Measurements from ENCODE around the gene SLC4A11.
A peak's percentile ranks its signal among the peaks of the same experiment; 100 is the strongest.

Gene SLC4A11

DNA sequence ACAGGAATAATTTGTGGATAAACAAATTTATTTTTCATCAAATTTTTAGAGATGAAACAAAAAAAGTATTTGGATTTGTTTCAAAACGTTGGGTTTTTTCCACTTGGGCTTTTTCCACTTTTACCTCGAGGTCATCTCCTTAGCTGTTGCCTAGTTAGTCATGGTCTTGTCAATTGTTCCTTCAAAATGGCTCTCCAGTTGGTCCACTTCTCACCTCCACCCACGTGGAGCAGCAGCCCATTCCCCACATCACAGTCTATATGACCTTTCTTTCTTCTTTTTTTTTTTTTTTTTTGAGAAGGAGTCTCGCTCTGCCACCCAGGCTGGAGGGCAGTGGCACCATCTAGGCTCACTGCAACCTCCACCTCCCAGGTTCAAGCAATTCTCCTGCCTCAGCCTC is 6.7 kb upstream of the SLC4A11 start:
- DNase-seq: no peak

DNA sequence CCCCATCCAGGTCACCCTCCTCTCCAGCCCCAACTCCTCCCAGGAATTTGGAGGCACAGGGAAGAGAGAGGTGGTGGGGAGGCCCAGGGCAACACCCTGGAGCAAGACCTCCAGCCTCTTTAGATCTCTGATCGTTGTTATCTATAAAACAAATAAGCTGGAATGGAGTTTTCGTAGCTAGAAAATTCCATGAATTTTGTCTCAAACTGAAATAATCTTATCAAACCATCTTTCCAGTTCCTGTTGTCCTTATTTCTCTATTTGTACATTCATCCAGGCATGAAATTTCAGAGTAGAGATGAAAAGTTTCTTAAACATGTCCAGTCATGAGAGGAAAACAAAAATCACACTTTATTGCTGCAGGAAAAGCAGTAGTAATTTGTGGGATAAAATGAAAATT is 6.2 kb upstream of the SLC4A11 start:
- no peak for DNase-seq

DNA sequence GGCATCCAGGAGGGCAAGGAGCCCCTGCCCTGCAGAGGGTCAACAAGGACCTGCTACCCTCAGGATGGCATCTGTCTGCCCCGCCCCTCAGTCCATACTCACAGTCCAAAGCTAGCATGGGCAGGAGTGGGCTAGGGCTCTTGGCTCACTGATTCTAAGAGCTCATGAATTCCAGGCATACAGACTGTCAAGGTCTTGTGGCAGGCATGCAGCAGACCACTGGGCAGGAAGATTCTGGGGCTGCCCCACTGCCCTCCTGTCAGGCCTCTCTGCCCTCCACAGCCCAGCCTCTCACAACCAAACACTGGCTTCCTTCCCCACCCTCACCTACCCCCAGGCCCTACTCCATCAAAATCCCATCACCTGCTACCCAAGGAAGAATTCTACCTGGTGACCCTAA is 5.6 kb upstream of the SLC4A11 start:
- no peak for DNase-seq

DNA sequence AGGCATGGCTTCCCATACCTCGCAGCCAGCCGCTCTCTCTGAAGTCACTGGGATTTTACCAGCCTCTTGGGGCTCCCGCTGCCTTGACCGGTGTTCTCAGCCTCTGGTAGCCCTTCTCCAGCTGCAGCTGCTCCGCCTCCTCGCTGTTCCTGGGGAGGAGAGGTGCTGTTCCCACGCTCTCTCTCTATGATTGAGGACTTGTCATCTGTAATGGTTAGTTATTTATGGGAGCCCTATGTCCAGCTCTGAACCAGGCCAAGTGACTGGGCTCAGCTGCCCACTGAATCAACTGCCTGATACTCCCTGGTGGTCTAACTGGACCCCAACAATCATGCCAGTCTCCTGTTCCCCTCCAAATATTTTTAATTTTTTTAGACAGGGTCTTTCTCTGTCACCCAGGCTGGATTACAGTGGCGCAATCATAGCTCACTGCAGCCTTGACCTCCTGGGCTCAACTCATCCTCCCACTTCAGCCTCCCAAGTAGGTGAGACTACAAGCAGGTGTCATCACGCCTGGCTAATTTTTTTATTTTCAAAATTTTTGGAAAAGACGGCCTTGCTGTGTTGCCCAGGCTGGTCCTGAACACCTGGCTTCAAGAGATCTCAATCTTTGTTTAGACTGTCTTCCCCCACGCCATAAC is 4.8 kb upstream of the SLC4A11 start:
- no peak for DNase-seq

DNA sequence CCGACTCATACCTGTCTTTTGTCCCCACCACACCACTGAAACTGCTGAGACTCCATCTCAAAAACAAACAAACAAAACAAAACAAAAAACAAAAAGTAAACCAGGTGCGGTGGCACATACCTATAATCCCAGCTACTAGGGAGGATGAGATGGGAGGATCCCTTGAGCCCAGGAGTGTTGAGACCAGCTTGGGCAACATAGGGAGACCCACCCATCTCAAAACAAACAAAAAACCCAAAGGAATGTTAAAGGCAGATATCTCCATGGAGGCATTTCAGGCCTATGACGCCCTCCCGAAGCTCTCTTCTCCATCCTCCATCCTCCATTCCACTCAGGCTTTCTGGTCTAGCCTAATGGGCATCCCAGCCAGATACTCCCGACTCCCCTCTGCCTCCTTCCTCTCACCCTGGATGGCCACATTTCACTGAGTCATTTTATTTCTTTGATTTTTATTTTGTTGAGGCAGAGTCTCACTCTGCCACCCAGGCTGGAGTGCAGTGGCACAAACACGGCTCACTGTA is 3.2 kb upstream of the SLC4A11 start:
- DNase-seq: no peak

DNA sequence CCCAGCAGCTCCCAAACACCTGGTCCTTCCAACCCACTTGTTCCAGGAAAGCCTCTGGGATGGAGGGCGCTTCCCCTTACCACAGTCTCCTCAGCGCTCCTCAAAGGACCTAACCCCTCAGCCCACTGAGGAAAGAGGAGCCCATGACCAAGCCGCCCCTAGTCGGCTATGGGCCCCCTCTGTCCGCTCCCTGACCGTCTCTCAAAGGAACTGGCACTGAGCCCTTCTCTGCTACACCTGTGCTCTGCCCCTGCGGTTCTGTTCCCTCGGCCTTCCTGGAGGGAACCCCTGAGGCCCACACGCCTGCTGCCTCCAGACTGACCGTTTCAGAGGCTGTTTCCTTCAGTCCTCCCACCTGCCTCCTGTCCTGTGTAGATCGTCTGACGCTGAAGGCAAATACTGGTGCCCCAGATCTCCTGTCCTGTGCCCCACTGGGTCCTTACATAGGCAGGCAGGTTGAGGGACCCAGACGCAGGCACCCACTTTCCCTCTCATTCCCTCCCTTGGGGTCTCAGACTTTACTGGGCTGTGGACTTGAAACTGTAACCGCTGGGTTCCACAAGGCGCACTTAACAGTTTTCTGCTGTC is 1.9 kb upstream of the SLC4A11 start:
- DNase-seq: no peak

DNA sequence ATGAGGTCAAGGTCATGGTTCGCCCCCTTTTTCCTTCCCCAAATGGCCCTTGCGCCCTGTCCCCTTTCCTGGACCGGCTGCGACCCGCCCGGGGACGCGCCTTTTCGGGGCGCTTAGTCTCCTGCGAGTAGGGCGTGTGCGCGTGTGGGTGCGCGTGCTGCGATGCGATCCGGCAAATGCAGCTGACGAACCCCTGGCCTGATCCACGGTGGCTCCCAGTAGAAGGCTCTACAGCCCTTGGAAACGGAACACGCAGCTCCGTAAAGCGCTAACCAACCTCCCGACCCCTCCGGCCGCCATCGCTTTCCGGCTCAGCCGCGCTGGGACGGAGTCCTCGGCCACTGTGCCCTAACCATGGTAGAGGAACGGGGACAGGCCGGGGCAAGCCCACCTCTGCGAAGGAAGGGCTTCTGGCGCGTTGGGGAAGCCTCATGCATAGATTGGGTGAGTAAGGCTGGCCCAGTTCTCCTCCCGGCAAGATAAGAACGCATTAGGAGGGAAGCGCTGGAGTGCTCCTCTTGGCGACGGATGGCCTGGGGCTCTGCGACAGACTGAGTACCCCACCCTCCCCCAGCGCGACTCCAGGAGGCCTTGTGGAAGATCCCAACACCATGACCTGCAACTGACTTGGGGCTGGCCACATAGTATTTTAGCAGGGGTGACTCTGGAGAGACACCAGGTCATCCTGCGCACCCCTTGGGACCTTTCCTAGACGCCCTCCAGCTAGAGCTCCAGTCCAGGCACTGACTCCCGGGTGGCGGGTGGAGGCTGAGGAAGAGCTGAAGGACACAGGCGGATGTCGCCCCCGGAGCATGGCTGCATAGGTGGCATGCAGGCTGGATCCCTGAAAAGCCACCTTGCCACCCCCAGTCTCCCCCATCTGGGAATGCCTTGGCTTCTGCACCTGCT is 1.1 kb upstream of the SLC4A11 start:
- DNase-seq: peak; percentile 13 to 14

DNA sequence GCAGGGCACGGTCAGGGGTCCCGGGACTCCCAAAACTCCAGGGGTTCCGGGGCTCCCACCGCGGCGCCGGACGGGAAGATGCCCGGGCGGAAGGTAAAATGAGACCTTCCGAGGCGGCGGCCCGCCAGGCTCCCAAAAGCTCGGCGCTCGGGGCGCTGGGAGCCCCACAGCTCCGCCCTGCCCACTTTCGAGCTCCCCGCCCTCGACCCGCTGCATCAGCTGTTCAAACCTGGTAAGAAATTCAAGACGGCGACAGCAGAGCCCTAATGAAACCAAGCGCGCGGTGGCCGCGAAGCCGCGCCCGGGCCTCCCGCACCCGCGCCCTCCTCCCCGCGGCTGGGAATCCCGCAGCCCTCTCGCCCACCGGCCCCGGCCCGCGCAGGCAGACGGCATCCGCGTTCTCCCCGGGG is 369 bp downstream of the SLC4A11 start:
- peak; percentile 51 to 64 for DNase-seq

DNA sequence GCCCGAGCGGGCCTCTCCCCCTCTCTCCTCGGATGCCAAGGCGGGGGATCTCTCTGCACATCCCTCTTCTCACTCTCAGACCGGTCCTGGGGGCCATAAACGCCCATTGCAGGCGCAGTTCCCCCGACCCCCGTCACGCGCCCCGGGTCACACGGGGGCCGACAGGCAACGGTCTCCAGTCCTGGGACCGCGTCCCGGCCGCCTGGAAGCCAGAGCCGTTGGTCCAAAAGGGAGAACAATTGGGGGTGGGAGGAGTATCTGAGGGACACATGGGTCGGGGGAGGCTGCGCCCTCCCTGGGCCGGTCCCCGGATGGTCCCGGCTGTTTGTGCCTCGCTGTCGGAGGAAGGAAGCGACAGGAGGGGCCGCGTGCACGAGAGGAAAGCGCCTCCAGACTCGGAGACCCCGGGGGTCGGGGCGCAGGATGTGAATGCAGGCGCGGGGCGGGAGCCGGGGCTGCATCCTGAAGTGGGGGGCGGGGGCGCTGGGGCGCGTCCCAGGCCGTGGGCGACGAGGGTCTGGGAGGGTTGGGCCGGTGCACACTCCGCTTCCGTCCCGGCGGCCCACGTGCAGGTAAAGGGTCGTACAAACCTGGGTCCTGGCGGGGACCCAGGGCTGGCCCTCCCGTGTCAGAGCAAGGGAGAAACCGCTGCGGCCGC is 903 bp downstream of the SLC4A11 start:
- DNase-seq: peak in 1 of 2 experiments; percentile 21

DNA sequence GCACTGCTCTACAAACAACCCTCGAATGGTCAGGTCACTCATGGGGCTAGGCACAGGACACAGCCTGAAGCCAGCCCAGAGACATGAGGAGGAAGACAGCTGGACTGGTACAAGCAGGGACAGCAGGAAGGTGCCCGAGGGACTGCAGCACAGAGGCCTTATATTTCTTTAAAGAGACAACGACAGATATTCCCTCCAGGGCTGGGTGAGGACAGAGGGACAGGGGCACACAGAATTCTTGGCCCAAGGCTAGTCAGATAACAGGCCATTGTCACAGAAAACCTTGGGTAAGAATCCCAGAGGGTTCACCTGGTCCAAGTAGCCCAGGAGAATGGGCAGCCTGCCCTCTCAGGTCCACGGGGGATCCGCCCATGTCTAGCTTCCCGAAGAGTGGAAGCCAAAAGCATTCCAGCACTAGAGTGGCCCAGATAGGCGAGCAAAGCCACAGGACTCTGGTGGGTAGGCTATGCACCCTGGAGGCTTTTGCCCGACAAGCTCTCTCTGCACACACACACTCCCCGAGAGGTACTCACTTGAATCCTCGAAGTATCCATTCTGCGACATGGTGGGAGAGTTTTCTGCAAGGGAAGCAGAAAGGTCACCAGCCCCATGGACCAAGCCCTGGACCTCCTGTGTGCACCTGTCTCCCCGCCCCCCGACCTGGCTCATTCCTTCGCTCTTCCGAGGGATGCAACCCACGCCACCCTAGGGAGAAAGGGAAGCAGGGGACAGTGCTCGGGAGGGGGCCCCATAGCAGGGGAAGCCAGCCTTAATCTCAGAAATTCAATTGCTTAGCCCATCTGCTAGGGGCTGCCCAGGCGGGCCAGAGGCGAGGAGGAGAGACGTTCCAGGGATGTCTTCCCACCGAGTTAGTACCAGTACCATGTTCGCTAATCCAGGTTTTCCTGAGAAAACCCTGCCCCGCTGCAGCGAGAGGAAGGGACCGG is 1.7 kb downstream of the SLC4A11 start:
- DNase-seq: no peak

DNA sequence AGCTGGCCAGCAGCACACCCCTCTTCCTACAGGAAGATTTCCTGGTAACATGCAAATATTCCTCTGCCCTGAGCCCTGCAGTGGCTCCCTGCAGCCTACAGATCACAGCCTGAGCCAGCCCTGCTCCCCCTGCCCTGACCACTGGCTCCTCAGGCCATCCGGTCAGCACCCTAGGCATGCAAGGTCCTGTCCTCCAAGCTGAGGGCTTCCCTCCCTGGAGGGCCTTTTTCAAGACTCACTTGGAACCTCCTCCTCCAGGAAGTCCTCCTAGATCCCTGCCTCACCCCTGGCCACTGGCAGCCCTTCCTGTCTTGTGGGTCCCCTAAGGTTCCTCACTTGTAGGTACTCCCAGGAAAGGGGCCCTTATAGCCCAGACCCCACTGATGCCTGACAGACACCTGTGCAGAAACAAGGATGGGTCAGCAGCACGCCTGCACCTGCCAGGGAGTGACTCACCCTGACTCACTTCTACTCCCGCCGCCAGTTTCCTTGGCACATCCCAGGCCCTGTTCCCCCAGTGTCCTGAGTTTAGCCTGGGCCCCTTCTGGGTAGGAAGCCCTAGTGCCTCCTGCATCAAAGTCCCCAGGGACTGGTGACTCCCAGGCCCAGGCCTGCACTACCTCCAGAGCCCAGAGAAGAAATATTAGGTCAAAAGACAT is 3.2 kb downstream of the SLC4A11 start:
- no peak for DNase-seq

DNA sequence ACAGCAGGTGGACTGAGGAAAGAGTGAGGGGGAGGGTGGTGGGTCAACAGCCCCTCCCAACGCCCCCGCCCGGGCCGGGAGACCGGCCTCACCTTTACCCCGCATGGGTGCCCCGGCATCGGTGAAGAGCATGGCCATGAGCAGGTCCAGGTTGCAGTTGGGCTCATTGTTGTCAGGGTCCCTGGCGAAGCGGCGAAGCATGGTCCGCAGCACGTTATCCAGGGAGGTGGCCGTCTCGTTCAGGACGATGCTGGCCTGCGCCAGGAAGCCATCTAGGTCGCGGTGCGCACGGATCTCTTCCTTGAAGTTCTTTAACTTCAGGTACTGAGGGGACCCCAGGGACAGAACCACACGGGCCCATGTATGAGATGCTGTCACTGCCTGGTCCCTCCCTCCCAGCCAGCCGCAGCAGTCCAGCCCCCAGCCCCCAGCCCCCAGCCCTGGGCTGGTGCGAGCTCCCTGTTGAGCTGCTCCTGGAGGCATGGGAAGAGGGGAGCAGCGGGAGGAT is 4.9 kb downstream of the SLC4A11 start:
- no peak for DNase-seq

DNA sequence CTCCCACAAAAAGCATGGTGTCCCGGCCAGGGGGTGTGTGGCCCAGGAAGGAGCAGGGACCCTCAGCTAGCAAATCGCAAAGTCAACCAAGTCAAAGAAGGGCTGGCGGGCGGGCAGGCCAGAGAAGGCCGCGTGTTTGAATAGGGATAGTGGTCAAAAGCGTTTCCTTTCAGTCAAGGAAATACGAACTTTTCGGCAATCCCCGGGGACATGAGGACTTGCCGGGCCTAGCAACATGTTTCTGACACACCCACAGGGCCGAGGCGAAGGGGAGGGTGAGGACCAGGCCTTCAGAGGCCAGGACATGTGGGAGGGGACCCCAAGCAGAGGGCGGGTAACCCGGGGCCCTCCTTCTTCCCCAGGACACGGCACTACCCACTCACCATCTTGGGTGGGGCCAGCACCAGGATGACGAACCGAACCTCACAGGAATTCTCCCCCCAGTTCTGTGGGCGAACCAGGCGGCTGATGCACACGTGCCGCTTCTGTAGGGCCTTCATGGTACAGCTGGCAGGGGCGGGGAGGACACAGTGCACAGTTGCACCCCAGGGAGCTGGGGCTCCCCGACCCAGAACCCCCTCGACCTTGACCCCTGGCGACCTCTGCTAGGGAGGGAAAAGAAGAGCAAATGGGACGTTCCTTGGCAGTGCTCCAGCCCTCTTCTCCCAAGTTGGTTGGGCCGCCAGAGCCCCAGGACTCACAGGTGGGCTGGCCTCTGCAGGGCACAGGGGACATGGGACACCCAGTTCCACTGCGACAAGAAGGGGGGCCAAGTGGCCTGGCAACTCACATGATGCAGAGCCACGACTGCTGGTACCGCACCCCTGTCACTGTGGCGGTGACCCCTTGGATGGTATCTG is 5.6 kb downstream of the SLC4A11 start:
- no peak for DNase-seq

DNA sequence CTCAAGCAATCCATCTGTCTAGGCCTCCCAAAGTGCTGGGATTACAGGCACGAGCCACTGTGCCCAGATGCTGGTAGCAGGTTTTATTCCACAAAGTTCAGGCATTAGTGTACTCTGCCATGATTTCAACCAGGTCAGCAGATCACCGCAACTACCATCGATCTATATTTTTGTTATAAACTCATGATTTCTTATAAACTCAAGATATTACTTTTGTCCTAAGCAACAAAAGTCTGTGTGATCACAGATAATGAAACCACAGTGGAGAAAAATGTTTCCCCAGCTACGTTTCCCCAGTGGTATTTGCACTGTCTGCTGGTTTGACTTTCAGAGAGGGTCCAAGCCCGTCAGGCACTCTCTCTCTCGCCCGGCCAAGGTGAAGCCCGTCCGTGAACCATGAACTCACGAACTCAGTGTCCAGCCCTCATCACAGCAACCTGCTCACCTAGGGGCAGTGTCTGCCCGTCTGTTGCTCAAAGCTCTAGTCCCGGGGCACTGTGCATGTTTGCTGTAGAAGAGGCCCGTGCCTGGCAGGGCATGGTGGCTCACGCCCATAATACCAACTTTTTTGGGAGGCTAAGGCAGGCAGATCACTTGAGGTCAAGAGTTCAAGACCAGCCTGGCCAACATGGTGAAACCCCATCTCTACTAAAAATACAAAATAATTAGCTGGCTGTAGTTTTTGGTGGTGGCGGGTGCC is 7.0 kb downstream of the SLC4A11 start:
- no peak for DNase-seq

DNA sequence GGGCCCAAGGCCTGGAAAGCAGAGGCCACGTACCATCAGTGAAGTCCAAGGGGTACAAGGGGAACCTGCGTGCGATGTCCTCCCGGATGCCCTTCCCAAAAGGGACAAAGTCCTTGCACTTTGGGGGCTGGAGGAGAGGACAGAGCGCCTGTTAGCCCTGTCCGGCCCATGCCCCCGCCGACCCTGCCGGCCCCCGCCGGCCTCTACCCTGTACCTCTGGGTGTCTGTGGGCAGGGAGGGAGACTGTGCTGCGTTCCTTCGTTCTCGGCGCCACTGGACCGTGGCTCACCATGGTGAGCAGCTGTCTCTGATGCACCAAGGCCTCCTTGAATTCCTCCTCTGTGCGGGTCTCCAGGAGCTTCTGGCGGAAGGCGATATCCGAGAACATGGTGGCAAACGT is 7.9 kb downstream of the SLC4A11 start:
- DNase-seq: no peak

DNA sequence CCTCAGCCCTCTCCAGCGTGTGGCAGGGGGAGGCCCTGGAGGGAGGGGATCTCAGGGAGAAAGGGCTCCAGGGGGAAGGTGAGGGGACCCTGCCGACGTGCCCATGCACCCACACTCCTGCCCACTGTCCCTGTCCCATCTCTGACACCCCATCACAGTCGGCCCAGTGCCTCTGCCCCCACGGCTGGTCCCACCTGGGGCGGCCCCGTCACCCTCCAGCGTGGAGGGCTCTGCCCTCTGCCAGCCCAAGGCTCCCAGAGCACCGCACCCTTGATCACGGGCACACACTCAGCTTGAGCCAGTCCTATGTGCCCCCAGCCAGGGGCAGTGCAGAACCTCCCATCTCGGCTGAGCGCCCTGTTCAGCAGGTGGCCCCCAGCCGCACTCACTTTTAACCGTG is 9.2 kb downstream of the SLC4A11 start:
- no peak for DNase-seq

DNA sequence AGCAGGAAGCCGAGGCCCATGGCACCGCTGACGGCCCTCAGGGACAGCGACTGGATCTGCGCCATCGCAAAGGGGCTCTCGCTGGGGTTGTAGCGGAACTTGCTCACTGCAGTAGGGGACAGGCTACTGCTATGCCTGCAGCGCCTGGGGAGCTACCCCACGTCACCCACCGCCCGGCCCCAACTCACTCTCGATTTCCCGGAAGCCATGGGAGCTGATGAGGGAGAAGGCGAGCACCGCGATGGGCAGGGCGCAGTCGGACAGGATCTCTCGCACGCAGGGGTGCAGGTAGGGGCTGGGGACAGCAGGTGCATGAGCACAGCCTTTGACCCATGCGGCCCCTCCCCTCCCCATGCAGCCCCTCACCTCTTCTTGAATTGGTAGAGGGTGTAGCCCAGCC is 9.8 kb downstream of the SLC4A11 start:
- DNase-seq: no peak

DNA sequence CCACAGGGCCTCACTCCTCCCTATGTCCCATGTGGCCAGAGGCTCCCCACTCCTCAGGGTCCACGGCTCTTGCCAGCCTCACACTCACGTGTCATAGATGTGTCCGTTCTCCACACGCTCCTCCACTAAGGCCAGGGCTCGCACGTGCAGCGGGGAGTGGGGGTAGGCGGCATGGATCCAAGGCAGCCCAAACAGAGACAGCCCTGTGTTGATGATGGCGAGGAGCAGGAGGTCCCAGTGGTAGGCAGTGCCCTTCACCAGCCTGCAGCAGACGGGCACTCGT is 10.3 kb downstream of the SLC4A11 start:
- no peak for DNase-seq

DNA sequence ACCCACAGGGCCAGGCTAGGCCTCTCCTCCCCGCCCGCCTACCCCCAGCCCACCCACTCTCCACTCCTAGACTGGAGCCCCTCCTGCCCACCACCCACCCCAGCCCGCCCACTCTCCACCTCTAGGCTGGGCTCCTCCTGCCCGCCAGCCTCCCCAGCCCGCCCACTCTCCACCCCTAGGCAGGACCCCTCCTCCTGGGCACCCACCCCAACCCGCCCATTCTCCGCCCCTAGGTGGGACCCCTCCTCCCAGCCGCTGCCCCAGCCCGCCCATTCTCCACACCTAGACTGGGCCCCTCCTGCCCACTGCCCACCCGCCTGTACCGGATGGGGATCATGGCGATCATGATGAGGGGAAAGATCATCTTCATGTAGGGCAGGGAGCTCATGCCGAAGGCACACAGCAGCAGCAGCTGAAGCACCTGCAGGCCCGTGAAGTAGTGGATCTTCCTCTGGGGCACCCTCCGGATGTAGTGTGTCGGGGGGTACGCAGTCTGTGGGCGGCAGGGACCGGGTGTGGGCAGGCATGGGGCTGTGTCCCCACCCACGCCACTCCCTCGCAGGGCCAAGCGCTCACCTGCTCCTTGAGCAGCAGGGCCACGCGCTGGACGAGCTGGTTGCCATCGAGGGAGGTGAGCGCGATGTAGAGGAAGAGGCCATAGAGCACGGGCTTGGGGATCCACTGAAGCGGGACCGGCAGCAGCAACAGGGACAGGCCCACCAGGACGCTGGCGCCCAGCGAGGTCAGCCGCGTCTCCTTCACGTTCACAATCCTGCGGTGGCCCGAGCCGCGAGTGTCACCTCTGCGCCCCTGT is 10.8 kb downstream of the SLC4A11 start:
- no peak for DNase-seq
